Keratinocyte (primary cell): ENCODE results near the gene GPR153. TPM values are rescaled to one million over a fixed set of nuclear protein-coding genes. Genes with fewer than 3 reads are reported as not detected.

Experiments
- DNase-seq: peaks from one replicate; pipeline ENCODE4 v3.0.0-alpha.2; 2011; ENCODE audit warnings: low read depth, missing footprints, low spot score
- FAIRE-seq: peaks from 2 replicates; lab custom pipeline; 2011; peaks lifted over from hg19 to GRCh38; lab: Jason Lieb, UNC
- H2AFZ ChIP-seq: 2 replicates; pipeline ENCODE4 v1.6.0; 2012; ENCODE audit warnings: low read length, control low read depth, inconsistent platforms; ENCODE audit not compliant: control insufficient read depth
- H3K27ac ChIP-seq: 2 replicates; pipeline ENCODE4 v1.5.1; 2011; ENCODE audit warnings: low read length; ENCODE audit not compliant: control insufficient read depth, insufficient read depth
- H3K27me3 ChIP-seq: 3 replicates; pipeline ENCODE4 v1.6.0; 2011; ENCODE audit warnings: low read length; ENCODE audit not compliant: control insufficient read depth, insufficient read depth; ENCODE audit errors: extremely low read depth
- H3K36me3 ChIP-seq, 2 experiments: 2 replicates in 1 of 2; 3 replicates in 1 of 2; pipeline ENCODE4 v1.5.1; 2011; ENCODE audit warnings: low read length in 2 of 2, mild to moderate bottlenecking in 1 of 2; ENCODE audit not compliant: control insufficient read depth in 2 of 2, insufficient read depth in 2 of 2; ENCODE audit errors: extremely low read depth in 1 of 2
- H3K4me1 ChIP-seq: 3 replicates; pipeline ENCODE4 v1.5.1; 2011; ENCODE audit warnings: low read length; ENCODE audit not compliant: control insufficient read depth, insufficient read depth; ENCODE audit errors: extremely low read depth
- H3K4me2 ChIP-seq: 3 replicates; pipeline ENCODE4 v1.6.0; 2011; ENCODE audit warnings: low read depth, low read length; ENCODE audit not compliant: control insufficient read depth, insufficient read depth; ENCODE audit errors: extremely low read depth
- H3K4me3 ChIP-seq, 3 experiments: fragments of 200-600 bp in 1 of 3; sonication (generic) in 1 of 3; 2 replicates in 2 of 3; 3 replicates in 1 of 3; pipeline ENCODE4 v1.5.1; 2011 to 2016; ENCODE audit warnings: low read length in 3 of 3, mild to moderate bottlenecking in 3 of 3, control low read depth in 2 of 3, inconsistent platforms in 1 of 3, low read depth in 1 of 3, mixed read lengths in 1 of 3, mixed run types in 1 of 3, moderate library complexity in 1 of 3; ENCODE audit not compliant: control insufficient read depth in 2 of 3, insufficient read depth in 2 of 3; ENCODE audit errors: extremely low read depth in 1 of 3
- H3K79me2 ChIP-seq: 2 replicates; pipeline ENCODE4 v1.6.0; 2012; ENCODE audit warnings: low read length; ENCODE audit not compliant: control insufficient read depth, insufficient read depth
- H3K9ac ChIP-seq: 3 replicates; pipeline ENCODE4 v1.6.0; 2011; ENCODE audit warnings: low read length; ENCODE audit not compliant: control insufficient read depth, insufficient read depth; ENCODE audit errors: extremely low read depth
- H3K9me1 ChIP-seq: 3 replicates; pipeline ENCODE4 v1.6.0; 2011; ENCODE audit warnings: low read length; ENCODE audit not compliant: control insufficient read depth, insufficient read depth; ENCODE audit errors: extremely low read depth
- H3K9me3 ChIP-seq: 2 replicates; pipeline ENCODE4 v1.5.1; 2012; ENCODE audit warnings: low read depth, low read length; ENCODE audit not compliant: control insufficient read depth
- H4K20me1 ChIP-seq: 3 replicates; pipeline ENCODE4 v1.6.0; 2011; ENCODE audit warnings: low read length; ENCODE audit not compliant: control insufficient read depth, insufficient read depth; ENCODE audit errors: extremely low read depth
- EZH2 ChIP-seq: IDR thresholded peaks from one replicate; pipeline ENCODE4 v1.6.1; 2012; ENCODE audit warnings: inconsistent platforms, mild to moderate bottlenecking, low read length, moderate library complexity
- dilution Hi-C: fragments of 300-500 bp; cut with MboI; formaldehyde crosslinking; loops from one replicate; pipeline ENCODE4 v1.7.0; 2020; ENCODE audit warnings: low sequenced_read_pairs; ENCODE audit not compliant: extremely low pct_ligation_motif_present
- polyA plus RNA-seq, 5 experiments: library from polyadenylated mRNA; depleted of rRNA in 3 of 5; stranded (reverse) in 3 of 5; stranded (forward) in 1 of 5; unstranded in 1 of 5; fragments of >200 nt; gene quantifications; 1 replicate in 1 of 5; 2 replicates in 3 of 5; 3 replicates in 1 of 5; pipeline versions ENCODE4 v1.2.1 to v1.2.3, GENCODE V29; 2011 to 2012; ENCODE audit warnings: missing spikeins in 2 of 5, low read depth in 1 of 5, low replicate concordance in 1 of 5
- TF ChIP-seq, protein P1 (sequence below), 3 experiments: IDR thresholded peaks in 1 of 3; conservative IDR thresholded peaks in 1 of 3; optimal IDR thresholded peaks in 1 of 3; 2 replicates in 2 of 3; 3 replicates in 1 of 3; pipeline versions ENCODE3 to v1.5.1; 2011; ENCODE audit warnings: low read length in 3 of 3, mild to moderate bottlenecking in 3 of 3, moderate library complexity in 2 of 3, control low read depth in 1 of 3, inconsistent platforms in 1 of 3; ENCODE audit not compliant: insufficient read depth in 2 of 3; ENCODE audit errors: extremely low read depth in 1 of 3

The GPR153 gene
- polyA plus RNA-seq, 1 donor (not counting 4 experiments of a cell fraction or from before 2014, with no cell fraction given), result 7.2 TPM

DNA sequence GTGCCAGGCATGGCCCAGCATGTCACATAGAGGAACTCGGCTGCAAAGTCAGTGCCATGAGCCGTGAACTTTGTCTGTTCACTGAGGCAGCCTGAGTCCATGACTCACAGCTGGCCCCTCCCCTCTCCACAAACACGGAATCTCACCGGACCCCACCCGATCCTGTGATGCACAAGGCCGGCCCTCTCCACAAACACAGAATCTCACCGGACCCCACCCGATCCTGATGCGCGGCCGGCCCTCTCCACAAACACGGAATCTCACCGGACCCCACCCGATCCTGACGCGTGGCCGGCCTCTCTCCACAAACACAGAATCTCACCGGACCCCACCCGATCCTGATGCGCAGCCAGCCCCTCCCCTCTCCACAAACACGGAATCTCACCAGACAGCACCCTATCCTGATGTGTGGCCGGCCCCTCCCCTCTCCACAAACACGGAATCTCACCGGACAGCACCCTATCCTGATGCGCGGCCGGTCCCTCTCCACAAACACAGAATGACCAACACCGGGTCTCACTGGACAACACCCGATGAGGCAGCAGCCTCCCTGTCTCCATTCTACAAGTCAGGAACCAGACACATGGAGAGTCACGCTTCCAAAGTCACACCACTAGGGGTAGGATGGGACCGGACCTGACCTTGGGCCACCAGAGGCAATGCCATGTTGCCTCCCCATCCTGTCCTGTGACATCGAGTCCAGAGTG, 39.6 kb upstream of the GPR153 start:
- DNase-seq (peak; percentile 62), FAIRE-seq (no peak)
- H3K36me3 ChIP-seq, result peaks cover 16 to 31% of the 10 kb centered on the region in 2 experiments
- H4K20me1 ChIP-seq, result no peaks in the 10 kb centered on the region
- H3K9me3 ChIP-seq, result no peaks in the 10 kb centered on the region
- no peaks in the 10 kb centered on the region for H3K27me3 ChIP-seq
- no peak overlapping the region for H3K4me3 ChIP-seq
- peaks cover 11% of the 10 kb centered on the region for H3K79me2 ChIP-seq
- TF ChIP-seq, protein P1, sequence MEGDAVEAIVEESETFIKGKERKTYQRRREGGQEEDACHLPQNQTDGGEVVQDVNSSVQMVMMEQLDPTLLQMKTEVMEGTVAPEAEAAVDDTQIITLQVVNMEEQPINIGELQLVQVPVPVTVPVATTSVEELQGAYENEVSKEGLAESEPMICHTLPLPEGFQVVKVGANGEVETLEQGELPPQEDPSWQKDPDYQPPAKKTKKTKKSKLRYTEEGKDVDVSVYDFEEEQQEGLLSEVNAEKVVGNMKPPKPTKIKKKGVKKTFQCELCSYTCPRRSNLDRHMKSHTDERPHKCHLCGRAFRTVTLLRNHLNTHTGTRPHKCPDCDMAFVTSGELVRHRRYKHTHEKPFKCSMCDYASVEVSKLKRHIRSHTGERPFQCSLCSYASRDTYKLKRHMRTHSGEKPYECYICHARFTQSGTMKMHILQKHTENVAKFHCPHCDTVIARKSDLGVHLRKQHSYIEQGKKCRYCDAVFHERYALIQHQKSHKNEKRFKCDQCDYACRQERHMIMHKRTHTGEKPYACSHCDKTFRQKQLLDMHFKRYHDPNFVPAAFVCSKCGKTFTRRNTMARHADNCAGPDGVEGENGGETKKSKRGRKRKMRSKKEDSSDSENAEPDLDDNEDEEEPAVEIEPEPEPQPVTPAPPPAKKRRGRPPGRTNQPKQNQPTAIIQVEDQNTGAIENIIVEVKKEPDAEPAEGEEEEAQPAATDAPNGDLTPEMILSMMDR (optimal IDR thresholded peaks at IDR 0.05 in 1 of 3, IDR thresholded peaks at IDR 0.05 in 1 of 3, conservative IDR thresholded peaks at IDR 0.05 in 1 of 3; ENCODE audit: extremely low read depth in 1 of 3, insufficient read depth in 2 of 3, low read length in 3 of 3), result peak; percentile 3 to 19 (median 9)
- TF ChIP-seq EZH2, result no peak
- peak overlapping the region; percentile 25 for H3K4me2 ChIP-seq
- no peaks in the 10 kb centered on the region for H3K9me1 ChIP-seq
- peaks cover 38% of the 10 kb centered on the region for H3K4me1 ChIP-seq
- no peak overlapping the region for H2AFZ ChIP-seq
- dilution Hi-C loops, result no loop called here
- H3K27ac ChIP-seq, result peak overlapping the region; percentile 82
- H3K9ac ChIP-seq, result peak overlapping the region; percentile 28

DNA sequence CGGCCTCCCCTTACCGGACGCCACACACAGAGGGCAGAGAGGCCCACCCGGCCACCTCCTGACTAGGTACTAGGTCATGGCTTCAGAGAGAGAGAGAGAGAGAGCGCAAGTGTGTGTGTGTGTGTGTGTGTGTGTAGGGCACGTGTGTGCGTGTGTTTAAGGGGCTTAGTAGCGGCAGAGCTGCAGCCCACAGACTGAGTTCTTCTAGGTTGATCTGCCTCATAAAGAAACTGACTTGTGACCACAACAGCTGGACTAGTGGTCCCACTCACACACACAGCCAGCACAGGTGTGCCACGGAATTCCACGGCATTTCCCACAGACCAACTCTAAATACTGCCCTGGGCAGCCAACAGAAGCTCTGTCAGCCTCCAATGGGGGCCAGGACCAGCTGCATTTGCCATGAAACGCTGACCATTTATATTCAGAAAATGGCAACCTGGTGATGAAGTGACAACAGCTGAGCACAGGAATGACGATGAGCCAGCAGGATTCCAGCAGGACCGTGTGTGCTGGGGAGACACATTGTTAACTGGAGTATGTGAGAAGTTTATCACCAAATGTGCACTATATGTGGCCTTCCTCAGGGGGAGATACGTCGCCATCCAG, 38.8 kb upstream of the GPR153 start:
- peaks cover 42% of the 10 kb centered on the region for H3K4me1 ChIP-seq
- DNase-seq, result no peak
- no peak overlapping the region for H3K4me3 ChIP-seq
- no peaks in the 10 kb centered on the region for H3K9me3 ChIP-seq
- peak overlapping the region; percentile 18 for H3K9ac ChIP-seq
- dilution Hi-C loops, result no loop called here
- H2AFZ ChIP-seq, result no peak overlapping the region
- TF ChIP-seq, protein P1 (optimal IDR thresholded peaks at IDR 0.05 in 1 of 3, IDR thresholded peaks at IDR 0.05 in 1 of 3, conservative IDR thresholded peaks at IDR 0.05 in 1 of 3; ENCODE audit: extremely low read depth in 1 of 3, insufficient read depth in 2 of 3, low read length in 3 of 3), result no peak
- no peak for TF ChIP-seq EZH2
- no peak for FAIRE-seq
- no peaks in the 10 kb centered on the region for H4K20me1 ChIP-seq
- H3K27me3 ChIP-seq, result no peaks in the 10 kb centered on the region
- peak overlapping the region; percentile 82 for H3K27ac ChIP-seq
- no peaks in the 10 kb centered on the region for H3K9me1 ChIP-seq
- H3K79me2 ChIP-seq, result peaks cover 11% of the 10 kb centered on the region
- H3K36me3 ChIP-seq, result peaks cover 18 to 31% of the 10 kb centered on the region in 2 experiments
- H3K4me2 ChIP-seq, result no peak overlapping the region
